ENCODE measurements around the gene TRABD2B.

The TRABD2B gene

DNA sequence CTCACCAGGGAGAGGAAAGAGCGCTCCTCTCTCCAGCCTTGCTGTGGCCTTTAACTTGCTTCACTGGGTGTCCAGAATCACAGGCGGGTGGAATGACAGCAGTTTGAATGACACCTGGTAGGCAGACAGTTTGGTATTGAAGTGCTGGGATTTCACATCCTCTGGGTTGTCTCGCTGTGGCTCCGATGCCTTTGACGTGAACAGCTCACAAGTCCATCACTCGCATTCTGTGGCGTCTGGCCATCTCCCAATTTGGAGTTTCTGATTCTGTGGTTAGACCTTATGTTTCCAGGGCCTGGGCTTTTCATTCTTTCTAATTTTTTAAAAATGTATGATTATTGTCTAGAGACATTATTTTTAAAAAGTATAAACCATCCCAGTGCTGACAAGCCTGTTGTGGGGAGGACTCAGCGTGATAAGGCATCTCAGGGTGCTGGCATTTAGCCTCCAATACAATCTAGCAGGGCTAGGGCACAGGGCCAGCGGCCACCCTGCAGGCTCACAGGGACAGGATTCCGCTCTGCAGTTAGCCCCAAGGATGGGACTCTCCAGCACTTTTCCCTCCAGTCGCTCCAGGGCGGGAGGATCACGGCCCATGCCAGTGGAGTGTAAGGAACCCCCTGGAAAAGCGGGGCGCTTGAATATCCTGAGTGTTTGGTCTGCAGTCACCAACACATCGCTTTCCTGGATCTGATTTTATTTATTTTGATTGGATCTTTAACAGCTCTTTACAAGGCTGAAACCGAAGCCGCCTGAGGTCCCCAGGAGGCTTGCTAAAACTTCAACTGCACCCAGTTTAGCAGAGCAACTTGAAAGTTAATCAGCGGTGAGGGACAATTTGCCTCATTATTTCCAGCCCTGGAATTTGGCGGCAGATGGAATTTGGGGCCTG lies 178.3 kb downstream of the TRABD2B start:
- no peak for DNase-seq

DNA sequence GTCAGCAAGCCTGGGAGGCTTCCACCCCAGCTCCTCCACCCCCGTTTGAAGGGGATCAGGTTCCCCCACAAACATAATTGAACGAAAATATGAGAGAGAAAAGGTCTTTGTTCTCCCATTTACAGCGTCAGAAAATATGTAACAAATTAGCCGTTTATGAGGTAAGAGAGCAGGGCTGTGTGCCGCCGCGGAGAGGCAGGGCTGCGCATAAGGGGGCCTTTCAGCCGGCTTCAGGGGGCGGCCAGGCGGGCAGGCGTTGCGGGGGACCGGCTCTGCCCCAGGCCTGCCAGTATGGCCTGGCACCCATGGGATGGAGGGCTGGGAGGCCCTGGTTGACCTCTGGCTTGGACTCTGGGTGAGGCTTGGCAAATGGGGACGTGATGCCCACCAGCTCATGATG lies 179.3 kb downstream of the TRABD2B start:
- DNase-seq, result no peak

GRCh38 chr1:47816325-47817071 lies 180.7 kb downstream of the TRABD2B start:
- DNase-seq, result no peak

GRCh38 chr1:47814612-47815395 lies 182.4 kb downstream of the TRABD2B start:
- DNase-seq, result no peak

DNA sequence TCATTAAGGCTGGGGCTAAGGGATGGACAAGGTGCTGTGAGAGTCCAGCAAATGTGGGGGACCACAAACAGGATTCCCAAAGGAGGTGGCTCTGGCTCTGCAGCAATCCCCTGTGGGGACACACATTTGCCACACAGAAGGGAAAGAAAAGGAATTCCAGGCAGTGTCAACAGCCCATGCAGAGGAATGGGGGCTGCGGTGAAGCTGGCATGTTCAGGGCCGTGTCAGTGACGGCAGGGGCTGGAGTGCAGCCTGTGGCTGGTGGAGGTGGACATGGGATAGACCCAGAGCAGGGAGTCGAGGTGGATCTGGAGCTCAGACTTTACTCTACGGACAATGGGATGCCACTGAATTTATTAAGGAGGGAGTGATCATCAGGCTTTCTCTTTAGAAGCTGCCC lies 183.2 kb downstream of the TRABD2B start:
- no peak for DNase-seq

GRCh38 chr1:47812904-47813514 lies 184.2 kb downstream of the TRABD2B start:
- DNase-seq, result no peak

GRCh38 chr1:47810964-47811682 lies 186.1 kb downstream of the TRABD2B start:
- no peak for DNase-seq

GRCh38 chr1:47809301-47810084 lies 187.7 kb downstream of the TRABD2B start:
- DNase-seq, result no peak

DNA sequence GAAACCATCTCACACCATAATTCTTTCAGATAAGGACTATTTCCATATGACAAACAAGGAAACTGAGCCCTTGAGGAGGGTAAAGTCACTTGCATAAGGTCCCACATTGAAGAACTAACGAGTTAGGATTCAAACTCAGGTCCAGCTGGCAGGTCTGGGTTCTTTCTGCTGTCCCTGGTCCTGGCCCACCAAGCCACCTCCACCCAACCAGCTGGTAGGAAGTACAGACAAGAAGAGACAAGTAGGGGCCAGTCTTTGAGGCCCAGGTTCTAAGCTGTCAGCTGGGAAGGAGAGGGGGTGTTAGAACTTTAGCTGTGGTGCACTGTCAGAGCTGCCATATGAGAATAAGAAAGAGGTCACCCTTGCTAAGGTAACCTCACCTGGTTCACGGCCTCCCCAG lies 188.6 kb downstream of the TRABD2B start:
- DNase-seq, result no peak

GRCh38 chr1:47805921-47806361 lies 191.2 kb downstream of the TRABD2B start:
- DNase-seq, result no peak

DNA sequence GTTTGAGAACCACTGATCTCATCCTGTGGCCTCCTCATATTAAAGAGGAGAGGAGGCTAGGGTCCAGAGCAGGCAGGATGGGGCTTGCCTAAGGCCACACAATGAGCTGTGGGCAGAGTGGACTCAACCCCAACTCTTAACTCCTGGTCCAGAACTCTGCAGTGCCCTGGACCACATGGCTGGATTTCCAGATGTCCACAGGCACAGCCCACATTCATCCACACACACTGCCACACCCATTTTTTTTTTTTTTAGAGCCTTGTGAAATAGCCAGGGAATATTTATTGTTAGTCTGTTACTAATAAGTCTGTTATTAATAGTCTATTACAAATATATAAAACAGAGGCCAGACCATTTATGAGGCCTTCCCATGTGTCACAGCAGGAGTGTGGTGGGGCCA lies 192.2 kb downstream of the TRABD2B start:
- DNase-seq, result no peak

DNA sequence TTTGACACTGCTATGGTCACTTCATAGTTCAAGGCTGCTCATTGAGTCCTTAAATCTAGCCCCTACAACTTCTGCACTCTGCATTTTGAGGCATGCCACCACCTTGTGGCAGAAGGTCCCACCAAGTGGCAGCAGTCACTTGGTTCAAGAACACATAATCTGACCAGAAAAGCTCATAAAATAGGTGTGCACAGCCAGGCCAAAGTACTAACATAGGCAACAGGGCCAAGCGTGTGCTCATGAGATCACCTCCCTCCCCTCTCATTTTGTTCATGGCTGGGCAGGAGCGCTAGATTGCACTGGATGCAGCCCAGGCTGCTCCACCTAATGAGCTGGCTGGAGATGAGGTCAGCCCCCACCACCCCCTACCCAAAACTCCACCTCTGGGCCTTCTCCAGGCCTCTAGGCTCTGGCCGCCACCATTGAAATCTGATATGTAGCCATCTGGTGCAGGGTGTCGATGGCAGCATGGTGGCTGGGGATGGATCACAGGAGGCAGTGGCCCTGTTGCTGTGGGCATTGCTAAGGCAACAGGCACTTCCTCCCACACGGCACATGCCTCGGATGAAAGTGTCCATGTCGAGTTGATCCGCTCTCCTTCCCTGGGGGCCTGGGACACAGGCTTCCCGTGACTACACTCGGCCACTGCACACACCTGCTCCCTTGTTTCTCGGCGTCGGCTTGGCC lies 193.2 kb downstream of the TRABD2B start:
- no peak for DNase-seq

GRCh38 chr1:47797575-47797974 lies 199.6 kb downstream of the TRABD2B start:
- no peak for DNase-seq

DNA sequence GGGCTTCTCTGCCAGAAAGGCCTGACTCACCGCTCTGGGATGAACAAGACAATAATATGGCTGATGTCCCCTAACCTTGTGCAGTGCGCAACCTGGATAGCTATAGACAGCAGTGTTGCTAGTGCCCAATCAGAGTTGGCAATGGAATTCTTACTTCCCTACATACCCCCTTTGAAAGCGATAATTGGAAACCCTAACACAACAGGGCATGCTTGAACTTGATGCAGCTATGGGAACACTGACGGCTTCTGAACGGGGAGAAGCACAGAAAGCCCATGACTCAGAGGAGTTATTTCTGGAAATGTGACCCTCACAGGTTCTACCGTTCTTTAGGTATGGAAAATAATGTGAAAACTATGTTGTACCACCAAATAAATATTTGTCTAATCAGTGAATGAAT lies 200.6 kb downstream of the TRABD2B start:
- no peak for DNase-seq

DNA sequence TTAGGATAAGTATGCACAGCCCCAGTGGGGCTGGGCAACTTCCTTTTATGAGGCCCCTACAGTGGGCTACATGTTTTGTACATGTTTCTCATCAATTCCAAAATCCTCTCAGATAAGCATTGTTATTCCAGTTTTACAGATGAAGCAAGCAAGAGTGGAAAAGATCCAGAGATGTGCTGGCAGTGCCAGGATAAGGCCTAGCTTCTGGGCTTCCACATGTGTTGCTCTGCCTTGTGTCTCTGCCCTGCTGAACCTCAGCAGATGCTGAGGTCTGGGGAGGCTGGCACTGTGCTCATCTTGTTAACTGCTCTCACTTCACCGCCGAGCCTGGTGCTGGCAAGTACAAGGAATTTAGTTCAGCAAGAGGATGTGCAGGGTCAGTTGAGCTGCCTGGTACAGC lies 202.1 kb downstream of the TRABD2B start:
- DNase-seq, result no peak

DNA sequence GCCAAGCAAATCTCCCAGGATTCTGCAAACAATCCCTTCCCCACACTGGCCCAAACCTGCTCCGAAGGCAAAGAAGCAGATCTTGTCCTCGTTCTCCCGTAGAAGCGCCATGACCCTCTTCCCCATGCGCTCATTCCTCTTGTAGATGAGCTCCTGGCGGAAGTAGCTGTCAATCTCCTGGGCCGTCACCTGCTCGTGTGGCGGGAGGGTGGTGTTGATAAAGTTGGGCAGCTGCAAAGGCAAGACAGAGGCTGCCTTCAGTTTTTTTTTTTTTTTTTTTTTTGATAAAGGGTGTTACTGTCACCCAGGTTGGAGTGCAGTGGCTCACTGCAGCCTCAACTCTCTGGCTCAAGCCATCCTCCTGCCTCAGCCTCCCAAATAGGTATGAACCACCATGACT lies 202.7 kb downstream of the TRABD2B start:
- no peak for DNase-seq

DNA sequence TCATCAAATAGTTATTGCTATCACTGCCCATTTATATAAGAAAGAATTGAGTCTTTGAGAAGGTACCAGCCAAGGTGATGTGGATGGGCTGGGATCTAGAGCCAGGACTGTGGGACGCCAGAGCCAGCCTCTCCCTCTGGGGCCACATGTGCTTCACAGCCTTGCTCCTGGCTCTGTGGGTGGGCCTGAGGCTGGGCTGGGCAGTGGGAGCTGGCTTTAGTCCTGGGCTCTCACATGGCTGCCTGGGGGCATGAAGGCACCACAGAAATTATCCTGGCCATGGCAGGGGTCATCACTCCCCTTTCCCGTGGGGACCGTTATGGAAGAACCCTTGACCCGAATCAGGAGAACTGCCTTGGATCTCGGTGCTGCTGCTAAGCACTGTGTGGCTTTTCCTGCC lies 203.1 kb downstream of the TRABD2B start:
- no peak for DNase-seq

DNA sequence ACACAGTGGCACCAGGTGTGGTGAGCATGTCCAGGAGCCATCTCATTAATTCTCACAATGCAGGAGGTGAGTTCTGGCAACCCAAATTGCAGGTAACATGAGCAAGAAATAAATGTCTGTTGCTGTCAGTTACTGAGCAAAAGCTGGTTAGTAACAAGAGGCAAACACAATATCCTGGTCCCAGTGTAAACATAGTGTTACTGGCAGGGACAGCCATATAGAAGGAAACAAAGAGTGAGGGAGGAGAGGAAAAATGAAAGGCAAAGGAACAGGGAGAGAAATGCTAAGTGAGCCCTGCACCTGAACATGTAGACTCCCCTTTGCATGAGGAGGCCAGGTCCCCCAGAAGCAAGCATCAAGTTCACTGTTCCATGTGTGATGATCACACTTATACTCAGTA lies 203.6 kb downstream of the TRABD2B start:
- no peak for DNase-seq

DNA sequence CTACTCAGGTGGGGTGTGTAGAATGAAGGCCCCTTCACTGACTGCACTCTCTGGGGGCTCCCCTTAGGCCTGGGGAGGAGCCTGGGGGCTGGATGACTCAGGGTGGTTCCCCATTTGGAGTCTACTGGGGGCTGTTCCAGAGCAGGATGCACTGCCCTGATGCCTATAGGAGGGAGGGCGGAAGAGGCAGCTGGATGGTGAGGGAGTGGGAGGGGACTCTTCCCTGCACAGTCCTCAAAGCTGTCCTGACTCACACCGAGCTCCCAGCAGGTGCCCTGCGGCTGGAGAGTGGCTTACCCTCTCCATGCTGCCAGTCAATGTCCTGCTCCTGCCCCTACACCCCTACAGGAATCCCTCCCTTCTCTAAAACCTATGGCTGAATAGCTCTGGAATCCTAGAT lies 204.4 kb downstream of the TRABD2B start:
- no peak for DNase-seq

DNA sequence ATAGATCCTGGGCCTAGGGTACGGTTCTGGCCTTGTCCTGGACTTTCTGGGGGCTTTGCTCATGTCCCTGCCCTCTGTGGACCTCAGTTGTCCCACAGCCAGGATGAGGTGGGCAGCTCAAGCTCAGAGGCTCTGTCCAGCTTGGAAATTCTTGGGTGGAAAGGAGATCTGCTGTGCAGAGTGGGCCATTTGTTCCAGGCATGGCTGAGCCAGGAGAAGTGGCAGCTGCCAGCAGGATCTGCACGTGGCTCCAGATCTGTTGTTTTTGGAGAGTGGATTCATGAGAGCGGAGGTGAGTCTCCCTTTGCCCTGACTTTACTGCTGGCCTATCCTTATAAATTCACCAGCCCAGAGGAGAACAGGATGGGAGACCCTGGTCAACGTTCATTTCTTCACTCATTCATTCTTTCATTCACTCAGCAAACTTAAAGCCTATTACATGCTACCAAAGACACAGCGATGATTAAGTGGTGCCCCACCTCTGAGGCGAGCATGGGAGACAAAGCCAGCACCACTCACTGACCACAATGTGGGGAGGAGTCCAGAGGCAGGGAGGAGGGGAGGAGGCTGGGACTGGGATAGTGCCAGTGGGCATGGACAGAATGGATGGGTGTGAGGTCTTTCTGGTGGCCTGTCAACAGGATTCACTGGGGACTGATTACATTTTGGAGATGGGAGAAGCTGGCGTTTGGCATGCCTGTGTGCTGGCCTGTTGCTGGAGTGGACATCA lies 205.1 kb downstream of the TRABD2B start:
- no peak for DNase-seq

All from activated CD4-positive, alpha-beta T cell treated with anti-CD3 and anti-CD28 coated beads for 48 hours (primary cell).